Left colon (tissue), 2 donors: ENCODE data around the gene DHRS12. TPM values are rescaled to one million over a fixed set of nuclear protein-coding genes. Genes with fewer than 3 reads are reported as not detected.

Source experiments
- ATAC-seq: fragments of 200-7000 bp; cut with Tn5 transposase; one replicate; pipeline ENCODE4 v1.9.1; 2020; ENCODE audit warnings: mild to moderate bottlenecking, moderate library complexity
- DNase-seq, 2 donors: peaks; one replicate each; pipeline ENCODE4 v3.0.0-alpha.2; 2020
- intact Hi-C, 2 donors: fragments of 100-400 bp; cut with DNase I in 1 of 2; cut with micrococcal nuclease in 1 of 2; formaldehyde crosslinking; loops; one replicate each; pipeline versions ENCODE4 v1.11.2 to v1.14.0; 2022; cut with DNase I, micrococcal nuclease
- total RNA-seq, 2 donors: library from RNA; stranded (reverse); fragmentation: NEBNext Ultra II Directional; extraction: Animal tissue kit (Norgen Biotek cat#: 25700); gene quantifications; one replicate each; pipeline ENCODE4 v1.2.1, GENCODE V29; 2021
- donor health status: DM: no; HTN: no; CAD: no.
- donor health status: DM: yes; HTN: yes; CAD: no.

Gene DHRS12
- total RNA-seq, 2 donors from 2014 or later, result 15.2 to 15.3 TPM

DNA sequence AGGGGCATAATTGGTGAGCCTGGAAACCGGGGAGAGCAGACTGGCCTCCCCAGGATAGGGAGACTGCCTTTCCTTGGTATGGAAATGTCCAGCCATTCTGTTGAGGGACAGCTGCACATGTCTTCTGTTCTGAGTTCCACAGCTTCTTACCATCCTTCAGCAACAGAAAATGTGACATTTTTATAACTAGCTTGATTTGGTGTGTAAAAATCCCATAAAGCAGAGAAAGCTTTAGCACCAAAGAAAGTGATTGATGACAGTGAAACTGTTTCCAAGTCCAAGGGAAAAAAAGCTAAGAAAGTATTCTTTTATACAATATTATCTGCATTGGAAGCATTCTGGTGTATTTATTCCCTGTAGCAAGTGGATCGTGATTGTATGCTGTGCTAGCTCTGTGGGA is 61.9 kb downstream of the DHRS12 start:
- no peak for ATAC-seq
- DNase-seq, result no peak
- intact Hi-C loops, result no loop called here

DNA sequence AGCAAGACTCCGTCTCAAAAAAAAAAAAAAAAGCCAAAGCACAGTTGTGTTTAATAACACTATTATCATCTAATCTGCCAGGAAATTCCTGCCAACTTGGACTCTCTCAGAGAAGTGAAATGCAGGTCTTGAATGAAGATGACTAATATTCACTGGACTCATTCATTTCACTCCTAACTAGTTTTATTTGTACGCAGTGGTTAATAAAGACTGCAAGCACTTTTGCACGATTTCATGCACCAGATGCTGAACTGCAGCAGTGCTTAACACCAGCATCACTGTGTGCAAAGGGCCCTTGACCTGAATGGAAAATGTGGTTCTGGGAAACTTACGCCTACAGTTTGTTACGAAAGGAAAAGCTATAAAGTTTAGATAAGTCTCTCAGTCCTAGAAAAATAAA is 63.3 kb downstream of the DHRS12 start:
- DNase-seq, result no peak
- no peak for ATAC-seq
- intact Hi-C loops, result no loop called here

DNA sequence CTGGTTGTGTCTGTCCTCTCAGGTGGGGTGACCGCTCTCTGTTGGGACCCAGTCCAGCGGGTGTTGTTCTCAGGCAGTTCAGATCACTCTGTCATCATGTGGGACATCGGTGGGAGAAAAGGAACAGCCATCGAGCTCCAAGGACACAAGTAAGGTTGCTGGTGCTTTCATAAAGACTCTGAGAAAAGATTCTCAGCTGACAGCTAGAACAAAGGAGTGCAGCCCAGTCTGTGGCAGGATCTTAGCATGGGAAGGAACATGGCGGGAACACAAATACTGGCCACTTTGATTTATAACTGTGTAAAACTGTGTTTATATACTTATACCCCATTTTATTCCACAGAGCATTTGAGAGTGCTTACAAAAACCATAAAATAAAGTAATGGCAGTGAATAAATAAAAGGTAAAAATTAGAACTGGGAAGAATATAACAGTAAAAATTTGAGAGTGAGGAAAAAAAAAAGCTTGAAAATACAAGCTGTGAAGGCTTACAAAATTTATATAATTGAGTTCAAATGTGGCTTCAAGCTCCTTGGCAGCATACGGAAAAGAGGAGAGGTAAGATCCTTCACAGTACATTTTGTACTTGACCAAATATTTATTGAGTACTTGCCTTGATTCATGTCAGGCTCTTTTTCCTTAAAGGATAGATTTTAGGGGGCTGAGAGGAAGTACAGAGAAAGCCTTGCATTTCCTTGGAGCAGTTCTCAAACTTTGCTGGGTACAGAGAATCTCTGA is 64.8 kb downstream of the DHRS12 start:
- intact Hi-C loops, result no loop called here
- ATAC-seq (no peak), DNase-seq (no peak)

DNA sequence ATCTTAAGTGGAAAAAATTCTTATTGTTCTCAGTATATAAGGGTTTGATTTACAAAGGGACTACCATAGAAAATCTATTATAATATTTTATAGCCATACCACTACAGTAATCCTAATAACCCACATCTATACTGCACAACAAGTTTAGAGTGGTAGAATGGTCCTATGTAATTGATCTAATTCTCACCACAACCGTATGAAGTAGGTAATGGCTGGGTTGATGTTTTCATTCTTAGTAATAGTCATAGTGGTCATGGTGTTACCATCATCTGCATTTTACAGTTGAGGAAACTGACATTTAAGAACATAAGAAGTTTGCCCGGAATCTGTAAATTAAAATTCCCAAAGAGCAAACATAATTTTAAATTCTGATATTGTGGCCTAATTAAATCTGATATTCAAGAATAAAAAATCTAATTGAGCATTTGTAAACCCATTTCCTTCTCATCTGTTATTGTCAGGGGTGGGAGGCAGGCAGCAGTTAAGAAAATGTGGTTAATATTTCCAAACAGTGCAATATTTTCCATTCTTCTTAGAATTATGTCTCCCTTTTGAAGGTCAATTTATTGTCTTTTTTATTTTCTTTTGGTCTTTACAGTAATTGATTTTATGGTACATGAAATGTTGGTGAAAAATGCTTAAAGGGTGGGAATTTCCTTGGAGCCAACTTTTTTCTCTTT is 65.6 kb downstream of the DHRS12 start:
- no peak for DNase-seq
- no peak for ATAC-seq
- intact Hi-C loops, result no loop called here

DNA sequence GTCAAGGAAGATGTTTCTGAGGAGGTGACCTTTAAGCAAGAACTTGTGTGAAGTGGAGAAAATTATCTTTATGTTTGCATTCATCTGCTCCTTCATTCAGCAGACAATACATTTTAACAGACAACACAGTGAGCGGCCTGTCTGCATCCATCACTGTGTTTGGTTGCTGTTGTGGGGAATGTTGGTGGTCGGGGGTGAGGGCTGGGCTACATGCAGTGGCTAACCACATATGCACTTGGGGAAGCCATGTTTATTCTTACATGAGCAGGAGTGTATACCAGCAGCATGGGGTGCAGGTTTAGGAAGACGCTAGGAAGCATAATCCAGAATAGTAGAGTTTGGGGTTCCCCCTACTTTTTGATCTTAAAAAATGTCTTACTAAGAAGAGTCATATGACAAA is 66.4 kb downstream of the DHRS12 start:
- DNase-seq (no peak), ATAC-seq (no peak)
- intact Hi-C loops, result no loop called here

DNA sequence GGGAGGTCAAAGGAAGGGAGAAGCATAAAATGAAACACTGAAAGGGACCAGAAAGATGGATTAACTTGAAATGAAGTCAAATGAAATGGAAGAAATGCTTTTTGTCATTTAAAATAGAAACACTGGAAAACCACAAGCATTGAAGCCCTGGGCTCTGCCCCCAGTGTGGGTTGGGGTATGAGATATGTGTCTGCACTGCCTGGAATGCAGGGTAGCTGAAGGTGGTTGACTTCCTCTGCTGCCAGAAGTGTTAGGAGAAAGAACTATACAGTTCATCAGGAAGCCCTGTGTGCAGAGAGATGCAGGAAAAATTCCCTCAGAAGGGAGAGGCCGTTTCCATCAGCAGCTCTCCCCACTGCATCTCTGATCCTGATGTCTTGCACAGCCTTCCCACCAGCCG is 69.2 kb downstream of the DHRS12 start:
- intact Hi-C loops, result no loop called here
- ATAC-seq (no peak), DNase-seq (no peak)

DNA sequence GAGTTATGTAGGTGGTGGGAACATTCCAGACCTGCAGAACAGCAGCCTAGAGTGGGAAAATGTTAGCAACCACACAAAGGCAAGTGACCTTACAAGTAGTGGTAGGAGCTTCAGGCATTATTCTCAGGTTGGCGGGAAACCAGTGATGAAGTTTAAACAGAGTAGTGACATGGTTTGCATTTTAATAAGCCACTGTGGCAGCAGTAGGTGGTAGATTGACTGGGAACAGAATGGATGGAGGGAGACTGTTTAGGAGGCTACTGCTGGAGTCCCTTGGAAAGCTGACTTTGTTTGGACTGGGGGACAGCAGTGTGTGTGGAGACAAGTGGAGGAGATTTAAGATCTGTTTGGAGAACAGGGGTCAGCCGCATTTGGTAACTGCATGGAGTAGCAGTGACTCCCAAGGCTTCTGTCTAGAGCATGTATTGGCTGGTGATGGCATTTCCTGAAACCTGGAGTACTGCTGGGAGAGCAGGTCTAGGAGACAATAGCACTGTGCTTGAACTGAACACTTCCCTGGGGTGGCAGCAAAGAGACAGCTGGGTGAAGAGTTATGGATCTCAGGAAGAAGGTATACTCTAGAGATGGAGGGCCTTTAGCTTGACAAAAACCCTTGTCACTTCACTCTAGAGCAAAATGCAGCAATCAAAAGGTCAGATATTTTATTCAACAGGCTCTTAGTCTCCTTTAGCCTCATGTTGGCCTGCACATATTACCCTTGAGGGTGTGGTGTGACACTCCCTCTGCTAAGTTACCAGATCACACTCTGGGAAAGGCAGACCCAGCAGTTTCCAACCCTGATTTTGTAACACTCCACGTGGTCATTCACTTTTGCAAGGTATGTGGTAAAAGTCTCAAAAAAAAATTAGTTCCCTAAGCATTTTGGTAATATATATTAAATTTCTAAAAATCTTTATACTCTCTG is 70.3 kb downstream of the DHRS12 start:
- ATAC-seq, result peak; percentile 69
- DNase-seq, result no peak
- intact Hi-C loops, result no loop called here

DNA sequence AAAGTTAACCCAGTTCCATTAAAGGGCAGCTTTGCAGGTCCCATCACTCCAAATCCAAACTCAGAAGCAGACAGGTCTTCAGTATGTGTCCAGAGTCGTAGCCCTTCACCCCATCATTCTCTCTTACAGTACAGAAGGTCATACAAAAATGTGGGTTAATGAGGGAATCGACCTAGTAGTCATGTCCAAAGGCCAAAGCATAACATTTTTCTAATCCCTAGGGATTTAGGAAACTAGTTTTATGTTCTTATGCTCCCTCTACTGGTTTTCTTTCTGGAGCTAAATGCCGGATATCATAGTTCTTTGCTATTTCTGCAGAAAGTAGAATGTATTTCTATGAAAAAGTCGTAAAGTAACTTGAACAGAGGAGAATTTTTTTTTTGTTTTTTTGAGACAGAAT is 72.2 kb downstream of the DHRS12 start:
- intact Hi-C loops, result no loop called here
- ATAC-seq (no peak), DNase-seq (no peak)

DNA sequence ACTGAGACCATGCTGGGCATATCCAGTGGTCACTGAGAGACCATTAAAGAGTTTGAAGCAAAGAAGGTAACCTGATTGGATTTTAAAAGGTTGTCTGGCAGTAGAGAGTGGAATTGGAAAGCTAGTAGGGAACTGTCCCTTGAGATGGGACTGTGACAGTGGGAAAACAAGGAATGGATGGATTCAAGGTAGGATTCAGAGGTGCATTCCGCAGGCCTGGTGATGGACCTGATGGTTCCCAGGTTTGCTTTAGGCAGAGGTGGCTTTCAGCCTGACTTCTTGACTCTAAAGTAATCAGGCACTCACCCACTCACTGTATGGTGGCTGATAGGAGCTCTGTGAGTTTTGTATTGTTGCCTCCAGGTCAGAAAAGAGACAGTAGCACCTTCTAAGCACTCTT is 73.0 kb downstream of the DHRS12 start:
- intact Hi-C loops, result no loop called here
- DNase-seq, result no peak
- no peak for ATAC-seq

DNA sequence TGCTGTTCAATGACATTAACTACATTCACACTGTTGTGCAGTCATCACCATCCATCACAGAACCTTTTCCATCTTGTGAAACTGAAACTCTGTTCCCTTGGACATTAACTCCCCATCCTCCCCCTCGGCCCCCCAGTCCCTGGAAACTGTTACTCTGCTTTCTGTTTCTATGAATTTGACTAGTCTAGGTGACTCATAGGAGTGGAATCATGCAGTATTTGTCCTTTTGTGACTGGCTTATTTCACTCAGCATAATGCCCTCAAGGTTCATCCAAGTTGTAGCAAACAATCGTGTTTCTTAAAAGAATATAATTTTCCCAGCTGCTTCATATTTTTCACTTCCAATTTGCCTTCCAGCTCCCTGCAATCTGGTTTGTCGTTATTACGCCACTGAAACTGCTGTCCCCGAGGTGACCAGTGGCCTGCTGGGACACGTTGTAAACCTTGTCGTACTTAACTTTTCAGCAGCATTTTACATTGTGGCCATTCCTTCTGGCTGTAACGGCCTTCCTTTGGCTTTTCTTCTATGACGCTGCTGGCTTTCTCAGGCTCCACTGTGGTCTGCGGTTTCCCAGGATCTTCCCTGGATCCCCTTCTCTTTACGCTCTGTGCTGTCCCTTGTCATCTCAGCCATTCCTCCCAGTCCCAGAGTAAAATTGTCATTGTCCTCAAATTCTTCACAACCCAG is 74.0 kb downstream of the DHRS12 start:
- DNase-seq, result no peak
- intact Hi-C loops, result no loop called here
- no peak for ATAC-seq

DNA sequence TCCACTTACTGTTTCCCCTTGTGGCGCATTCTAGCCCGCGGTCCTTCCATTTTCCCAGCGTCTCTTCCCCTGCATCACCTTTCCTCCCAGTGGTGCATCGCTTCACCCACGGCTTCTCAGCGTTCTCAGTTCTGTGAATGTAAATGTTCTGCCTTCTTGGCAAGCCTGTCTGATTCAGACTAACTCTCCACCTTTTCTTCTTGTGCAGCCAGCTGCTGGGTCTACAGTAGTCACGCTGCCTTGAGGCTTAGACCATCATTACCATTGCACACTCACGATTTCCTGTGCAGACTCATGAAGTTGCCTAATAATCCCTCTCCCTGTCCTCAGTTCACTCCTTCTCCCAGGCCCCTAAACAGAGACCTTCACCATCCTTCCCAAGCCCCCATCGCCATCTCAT is 75.0 kb downstream of the DHRS12 start:
- ATAC-seq (no peak), DNase-seq (no peak)
- intact Hi-C loops, result no loop called here

DNA sequence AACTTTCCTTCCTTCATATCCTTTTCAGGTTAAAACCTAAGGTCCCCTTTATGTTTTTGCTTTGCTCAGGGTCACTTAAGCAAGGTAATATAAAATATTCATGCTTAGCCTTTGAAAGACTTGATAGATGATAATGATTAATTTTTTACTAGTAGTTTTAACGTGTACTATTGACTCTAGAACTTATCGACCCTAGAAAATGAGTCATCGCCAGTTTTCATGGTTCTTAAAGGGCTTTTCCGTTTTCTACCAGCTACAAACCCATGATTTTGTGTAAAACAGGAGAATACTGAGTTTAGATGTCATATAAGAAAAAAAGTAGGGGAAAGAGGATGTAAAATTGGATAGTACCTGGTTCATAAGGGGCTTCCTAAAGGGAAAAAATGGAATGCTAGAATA is 75.7 kb downstream of the DHRS12 start:
- intact Hi-C loops, result no loop called here
- DNase-seq (no peak), ATAC-seq (no peak)

DNA sequence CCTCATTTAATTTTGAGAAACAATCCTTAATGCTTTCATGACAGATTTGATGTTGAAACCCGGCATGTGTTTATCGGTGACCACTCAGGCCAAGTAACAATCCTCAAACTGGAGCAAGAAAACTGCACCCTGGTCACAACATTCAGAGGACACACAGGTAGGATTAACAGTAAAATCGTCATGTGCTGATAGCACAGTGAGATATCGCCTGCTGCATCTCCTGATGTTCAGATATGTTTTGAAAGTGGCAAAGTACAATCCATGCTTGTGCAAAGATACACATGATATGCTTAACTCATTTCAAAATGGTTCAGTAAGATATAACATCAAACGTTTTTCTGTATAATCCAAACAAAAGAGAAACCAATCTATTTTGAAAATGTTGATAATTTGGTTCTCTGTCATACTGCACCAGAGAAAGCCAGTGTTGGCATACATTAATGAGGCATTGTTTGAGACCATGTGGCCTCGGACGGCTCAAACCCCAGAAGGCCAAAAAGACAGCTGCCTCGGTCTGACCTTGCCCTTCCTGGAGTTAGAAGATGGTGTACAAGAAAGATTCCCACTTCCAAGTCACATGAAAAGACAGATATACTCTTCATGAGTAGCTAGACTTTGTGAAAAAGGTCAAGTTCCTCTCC is 76.2 kb downstream of the DHRS12 start:
- DNase-seq (no peak), ATAC-seq (no peak)
- intact Hi-C loops, result no loop called here

DNA sequence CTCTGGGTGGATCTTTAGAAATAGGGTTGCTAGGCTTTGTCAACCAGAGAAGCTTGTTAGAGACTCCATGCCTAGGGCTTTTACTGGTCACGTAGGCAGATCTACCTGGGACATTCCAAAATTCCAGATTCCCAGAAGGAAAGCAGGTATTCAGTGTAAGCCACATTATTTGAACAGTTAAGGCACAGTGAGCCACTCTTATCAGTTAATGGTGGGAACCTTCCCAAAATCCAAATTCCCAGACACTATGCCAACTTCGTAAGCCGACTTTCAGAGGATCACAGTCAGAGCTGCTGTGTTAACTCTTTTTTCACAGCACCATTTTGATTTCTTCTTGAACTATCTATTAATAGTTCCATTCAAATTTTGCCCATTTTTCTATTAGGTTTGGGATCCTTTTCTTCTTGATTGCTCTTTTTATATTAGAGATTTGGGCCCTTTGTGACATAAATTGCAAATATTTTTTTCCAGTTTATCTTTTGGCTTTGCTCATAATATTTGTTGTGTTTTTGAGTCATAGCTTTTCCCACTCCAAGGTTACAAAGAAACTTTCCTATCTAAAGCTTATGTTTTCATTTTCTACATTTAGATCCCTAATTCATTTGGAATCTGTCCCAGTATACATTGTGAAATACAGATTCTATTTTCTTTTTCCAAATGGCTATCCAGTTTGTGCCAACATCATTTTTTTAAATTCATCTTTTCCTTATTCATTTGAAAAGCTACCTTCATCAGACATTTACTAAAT is 77.3 kb downstream of the DHRS12 start:
- intact Hi-C loops, result no loop called here
- ATAC-seq, result no peak

DNA sequence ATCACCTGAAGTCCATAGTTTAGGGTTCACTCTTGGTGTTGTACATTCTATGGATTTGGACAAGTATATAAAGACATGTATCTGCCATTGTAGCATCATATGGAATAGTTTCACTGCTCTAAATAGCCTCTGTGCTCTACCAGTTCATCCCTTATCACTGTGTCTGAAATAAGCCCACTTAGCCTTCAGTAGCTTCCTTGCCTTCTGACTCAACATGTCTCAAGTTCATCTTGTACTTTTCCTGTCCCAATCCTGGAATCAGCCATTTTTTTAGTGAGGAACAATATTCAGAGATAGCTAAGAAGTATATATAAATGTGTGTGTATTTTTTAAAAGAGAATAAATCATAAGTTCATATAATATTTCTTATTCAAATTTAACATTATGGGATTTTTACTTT is 79.2 kb downstream of the DHRS12 start:
- DNase-seq (no peak), ATAC-seq (no peak)
- intact Hi-C loops, result no loop called here

More for the DNA sequence above, 77.3 kb downstream of the DHRS12 start:
- no peak for DNase-seq

DNA sequence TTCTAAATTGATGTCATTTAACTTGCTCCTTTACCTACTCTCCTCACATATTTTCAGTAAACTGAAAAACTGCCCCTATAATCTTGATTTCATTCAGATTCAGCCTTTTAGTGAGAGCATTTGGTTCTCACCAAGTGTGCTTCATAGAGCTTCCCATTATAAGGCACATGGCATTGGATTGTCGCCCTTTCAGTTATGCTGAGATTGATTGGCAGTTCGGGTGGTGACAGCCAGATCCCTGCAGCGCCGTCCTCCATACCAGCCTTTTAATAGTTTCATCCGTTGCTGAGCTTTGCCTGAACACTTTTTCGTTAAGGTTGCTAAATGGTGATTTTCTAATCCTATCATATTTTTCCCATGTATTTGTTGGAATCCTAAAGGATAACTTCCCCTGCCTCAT is 80.4 kb downstream of the DHRS12 start:
- intact Hi-C loops, result no loop called here
- ATAC-seq (no peak), DNase-seq (no peak)

DNA sequence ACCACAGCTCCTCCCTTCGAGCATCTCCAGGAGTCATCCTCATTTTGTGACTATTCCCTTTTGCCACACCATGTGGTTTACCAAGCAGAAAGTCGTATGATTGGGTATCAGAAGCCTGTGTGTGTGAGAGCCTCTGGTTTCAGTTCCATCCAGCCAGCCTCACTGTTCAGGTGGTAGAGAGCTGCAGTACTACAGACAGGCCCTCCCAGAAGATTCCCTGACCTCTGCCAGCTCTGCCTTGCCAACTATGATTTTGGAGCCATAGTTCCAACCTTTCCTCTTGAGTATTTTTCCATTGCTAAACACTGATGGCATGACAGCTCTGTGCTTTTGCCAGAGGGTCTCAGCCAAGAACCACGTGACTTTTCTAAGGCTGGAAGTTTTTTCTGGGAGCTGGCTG is 82.5 kb downstream of the DHRS12 start:
- no peak for DNase-seq
- no peak for ATAC-seq
- intact Hi-C loops, result no loop called here

DNA sequence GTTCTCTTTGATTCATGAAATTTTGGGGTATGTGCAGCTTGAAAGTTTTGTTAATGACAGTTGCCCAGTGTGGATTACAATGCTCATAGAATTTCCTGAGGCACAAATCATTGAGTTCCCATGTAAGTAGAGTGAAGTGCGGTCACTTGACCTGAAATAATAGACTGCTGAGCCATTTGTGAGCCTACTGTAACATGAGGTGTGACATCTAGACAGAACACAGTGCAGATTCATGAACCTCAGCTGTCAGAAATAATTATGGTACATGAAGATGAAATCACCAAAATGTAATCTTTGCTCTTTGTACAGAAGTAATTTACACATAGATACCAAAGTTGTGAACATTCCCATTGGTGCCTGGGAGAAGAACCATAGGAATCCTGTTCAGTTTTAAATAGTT is 84.6 kb downstream of the DHRS12 start:
- no peak for DNase-seq
- intact Hi-C loops, result no loop called here
- no peak for ATAC-seq
